AG04449 (cell line): ENCODE results near the gene TUBB.
A peak's percentile ranks its signal among the peaks of the same experiment; 100 is the strongest.

Experiments used
- CTCF ChIA-PET: fragments of 350-600 bp; formaldehyde crosslinking; extraction: SDS; loops from one replicate; lab custom pipeline; 2021; ENCODE audit warnings: antibody characterized with exemption; lab: Yijun Ruan, JAX
- POLR2A ChIA-PET: fragments of 400-600, 350-600 bp; formaldehyde crosslinking; extraction: SDS; loops from one replicate; lab custom pipeline; 2020; ENCODE audit warnings: antibody characterized with exemption, inconsistent platforms; lab: Yijun Ruan, JAX
- DNase-seq: peaks from one replicate; pipeline ENCODE4 v3.0.0-alpha.2; 2010; ENCODE audit warnings: low read depth, low spot score
- H3K4me3 ChIP-seq: 2 replicates; pipeline ENCODE4 v1.5.1; 2011; ENCODE audit warnings: low read depth, mild to moderate bottlenecking, control low read depth, low read length
- CTCF ChIP-seq: IDR thresholded peaks from one replicate; pipeline ENCODE4 v1.5.1; 2011; ENCODE audit warnings: mild to moderate bottlenecking, moderate library complexity, low read length, control low read depth, inconsistent platforms; ENCODE audit not compliant: insufficient read depth; ENCODE audit errors: missing control alignments

Gene TUBB

GRCh38 chr6:30730601-30731435, 10.7 kb downstream of the TUBB start:
- CTCF ChIA-PET = interaction anchor here (0.6 to 18.8 kb wide), 16 partner anchors 9 to 357 kb away, joined by 3 to 504 read pairs (median 4); partner anchors contain the start of genes DHX16, FLOT1 and TUBB
- POLR2A ChIA-PET = interaction anchor here (1.0 to 1.8 kb wide), 4 partner anchors 8 to 43 kb away, joined by 3 to 7 read pairs (median 4); no protein-coding TSS in a partner anchor
- TF ChIP-seq CTCF = peak; percentile 64
- H3K4me3 ChIP-seq = no peak overlapping the region
- no peak for DNase-seq

GRCh38 chr6:30732237-30732943, 12.2 kb downstream of the TUBB start:
- no peak for DNase-seq
- CTCF ChIA-PET = interaction anchor here (0.7 to 18.8 kb wide), 8 partner anchors 7 to 355 kb away, joined by 3 to 504 read pairs (median 6); partner anchors contain the start of genes DDR1, DHX16, FLOT1 and TUBB
- TF ChIP-seq CTCF = no peak
- POLR2A ChIA-PET = interaction anchor here (0.9 to 1.8 kb wide), 3 partner anchors 9 to 11 kb away, joined by 3 to 5 read pairs (median 4); no protein-coding TSS in a partner anchor
- no peak overlapping the region for H3K4me3 ChIP-seq

- POLR2A ChIA-PET = interaction anchor here (1.1 to 1.7 kb wide), 4 partner anchors 9 to 47 kb away, joined by 5 to 11 read pairs (median 7); partner anchors contain the start of gene IER3
- CTCF ChIA-PET = interaction anchor here (0.9 to 8.6 kb wide), 4 partner anchors 14 to 141 kb away, joined by 3 to 67 read pairs (median 4); partner anchors contain the start of gene TUBB
- no peak overlapping the region for H3K4me3 ChIP-seq
- TF ChIP-seq CTCF = no peak
- no peak for DNase-seq
Measured at GRCh38 chr6:30735668-30736314, 15.6 kb downstream of the TUBB start.

GRCh38 chr6:30738532-30738931, 18.4 kb downstream of the TUBB start:
- ChIA-PET CTCF (interaction anchor here (1.1 to 9.1 kb wide), 6 partner anchors 9 to 138 kb away, joined by 3 to 71 read pairs (median 28); partner anchors contain the start of gene TUBB), POLR2A (interaction anchor here (0.9 to 3.9 kb wide), 4 partner anchors 10 to 16 kb away, joined by 3 to 20 read pairs (median 4); no protein-coding TSS in a partner anchor)
- H3K4me3 ChIP-seq = no peak overlapping the region
- no peak for DNase-seq
- no peak for TF ChIP-seq CTCF

- DNase-seq = no peak
- no peak overlapping the region for H3K4me3 ChIP-seq
- ChIA-PET CTCF (interaction anchor here (0.9 to 9.1 kb wide), 8 partner anchors 11 to 347 kb away, joined by 3 to 71 read pairs (median 14); no protein-coding TSS in a partner anchor), POLR2A (interaction anchor here (0.6 to 4.6 kb wide), 10 partner anchors 10 to 144 kb away, joined by 3 to 94 read pairs (median 6); partner anchors contain the start of gene DDR1)
- TF ChIP-seq CTCF = no peak
Measured at GRCh38 chr6:30740540-30740870, 20.4 kb downstream of the TUBB start.
